ENCODE measurements around the gene EXTL2.

DNA sequence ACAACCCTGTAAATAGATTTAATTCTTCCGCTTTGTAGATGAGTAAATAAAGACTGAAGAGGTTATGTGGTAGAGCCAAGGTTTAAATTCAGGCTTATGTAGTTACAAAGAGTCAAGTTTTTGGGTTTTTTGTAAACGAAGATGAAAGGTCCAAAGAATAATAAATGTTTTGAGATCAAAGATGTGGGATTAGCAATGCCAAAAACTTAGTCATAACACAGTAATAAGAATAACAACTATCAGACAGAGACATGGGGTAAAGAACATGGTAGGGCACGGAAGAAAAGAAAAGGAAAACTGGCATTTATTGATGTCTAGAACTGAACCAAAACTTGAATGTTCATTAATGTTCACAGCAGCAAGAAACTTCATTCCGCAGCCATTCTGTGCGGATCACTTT lies 42.9 kb downstream of the EXTL2 start:
- no peak for TF ChIP-seq CTCF (IDR thresholded peaks at IDR 0.05)
- TF ChIP-seq EZH2 (IDR thresholded peaks at IDR 0.05; ENCODE audit: borderline replicate concordance, insufficient read depth, low read depth, low read length, poor library complexity, severe bottlenecking): no peak

Measured in B cell (primary cell).